A673 (cell line): ENCODE data around the gene LRRC74B.

Experiments
- CTCF ChIP-seq: fragments of 300-800, 200-600 bp; sonication (generic); conservative IDR thresholded peaks from 2 replicates; pipeline ENCODE4 v1.5.1; 2017; ENCODE audit warnings: low read depth, mild to moderate bottlenecking, antibody characterized with exemption, low read length, moderate library complexity, mixed read lengths
- EZH2 ChIP-seq: fragments of 200-600 bp; sonication (generic); IDR thresholded peaks from 2 replicates; pipeline ENCODE4 v1.6.1; 2017; ENCODE audit warnings: borderline replicate concordance, low read depth, mild to moderate bottlenecking, mixed read lengths, antibody characterized with exemption, low read length; ENCODE audit not compliant: poor library complexity, severe bottlenecking

- no peak for TF ChIP-seq CTCF
- no peak for TF ChIP-seq EZH2
Observed at GRCh38 chr22:21074102-21074715, 28.5 kb downstream of the LRRC74B start.
